GM23338 (cell line): Measurements from ENCODE around the gene OSBPL3. TPM values are rescaled to one million over a fixed set of nuclear protein-coding genes. Genes with fewer than 3 reads are reported as not detected.

Source experiments
- ATAC-seq: fragments of 200-7000 bp; cut with Tn5 transposase; 3 replicates; pipeline ENCODE4 v1.9.1; 2020
- DNase-seq: peaks from one replicate; pipeline ENCODE4 v3.0.0-alpha.2; 2015; ENCODE audit warnings: low spot score
- H2AFZ ChIP-seq: fragments of 200-600 bp; sonication (generic); 2 replicates; pipeline ENCODE4 v1.8.0; 2016; ENCODE audit warnings: antibody characterized with exemption, mild to moderate bottlenecking, moderate library complexity
- H3F3A ChIP-seq: fragments of 200-600 bp; sonication (generic); replicated peaks from 2 replicates; pipeline ENCODE4 v1.8.0; 2017; ENCODE audit warnings: antibody characterized with exemption, mixed run types, low read depth
- H3K27ac ChIP-seq: fragments of 200-600 bp; sonication (generic); 2 replicates; pipeline ENCODE4 v1.6.1; 2016; ENCODE audit warnings: low read depth
- H3K27me3 ChIP-seq: fragments of 200-600 bp; sonication (generic); 2 replicates; pipeline ENCODE4 v1.8.0; 2016; ENCODE audit warnings: mild to moderate bottlenecking, mixed run types, moderate library complexity; ENCODE audit not compliant: insufficient read depth
- H3K36me3 ChIP-seq: fragments of 200-600 bp; sonication (generic); 2 replicates; pipeline ENCODE4 v1.8.0; 2016; ENCODE audit warnings: mild to moderate bottlenecking; ENCODE audit not compliant: insufficient read depth
- H3K4me1 ChIP-seq: fragments of 200-600 bp; sonication (generic); 2 replicates; pipeline ENCODE4 v1.8.0; 2016; ENCODE audit warnings: mild to moderate bottlenecking, moderate library complexity; ENCODE audit not compliant: insufficient read depth
- H3K4me2 ChIP-seq: fragments of 200-600 bp; sonication (generic); 2 replicates; pipeline ENCODE4 v1.7.1; 2017; ENCODE audit warnings: mixed run types
- H3K4me3 ChIP-seq: fragments of 200-600 bp; sonication (generic); 2 replicates; pipeline ENCODE4 v1.6.1; 2016; ENCODE audit warnings: mixed run types
- H3K79me2 ChIP-seq: fragments of 200-600 bp; sonication (generic); replicated peaks from 2 replicates; pipeline ENCODE4 v1.8.0; 2017; ENCODE audit warnings: mild to moderate bottlenecking; ENCODE audit not compliant: insufficient read depth
- H3K9me2 ChIP-seq: fragments of 200-600 bp; sonication (generic); 2 replicates; pipeline ENCODE4 v1.8.0; 2017; ENCODE audit not compliant: insufficient read depth
- H4K20me1 ChIP-seq: fragments of 200-600 bp; sonication (generic); replicated peaks from 2 replicates; pipeline ENCODE4 v1.8.0; 2017; ENCODE audit warnings: mild to moderate bottlenecking; ENCODE audit not compliant: insufficient read depth
- H3K27ac Mint-ChIP-seq: 2 replicates; pipeline ENCODE4 v1.8.0; 2020; ENCODE audit warnings: inconsistent platforms, mild to moderate bottlenecking, moderate library complexity, mixed read lengths
- H3K27me3 Mint-ChIP-seq: 3 replicates; pipeline ENCODE4 v1.8.0; 2022; ENCODE audit warnings: low read depth, mild to moderate bottlenecking, moderate library complexity, mixed read lengths, inconsistent platforms; ENCODE audit not compliant: insufficient read depth, poor library complexity
- H3K36me3 Mint-ChIP-seq: 3 replicates; pipeline ENCODE4 v1.8.0; 2021; ENCODE audit warnings: low read depth, mild to moderate bottlenecking, inconsistent platforms, moderate library complexity, mixed read lengths
- H3K4me1 Mint-ChIP-seq: 3 replicates; pipeline ENCODE4 v1.8.0; 2020; ENCODE audit warnings: mild to moderate bottlenecking, inconsistent platforms, mixed read lengths
- H3K4me3 Mint-ChIP-seq: 3 replicates; pipeline ENCODE4 v1.8.0; 2021; ENCODE audit warnings: moderate library complexity, mild to moderate bottlenecking, inconsistent platforms, mixed read lengths
- H3K9me3 Mint-ChIP-seq: 3 replicates; pipeline ENCODE4 v1.8.0; 2020; ENCODE audit warnings: moderate library complexity, mild to moderate bottlenecking, inconsistent platforms, mixed read lengths
- CREB1 ChIP-seq: fragments of 250-450 bp; sonication (Bioruptor Pico); IDR thresholded peaks from 2 replicates; pipeline ENCODE4 v1.5.0; 2020; ENCODE audit warnings: low read depth, mild to moderate bottlenecking, moderate library complexity
- EZH2 ChIP-seq: fragments of 200-600 bp; sonication (generic); IDR thresholded peaks from one replicate; pipeline ENCODE4 v1.8.0; 2017; ENCODE audit warnings: antibody characterized with exemption, mild to moderate bottlenecking, low read depth; ENCODE audit not compliant: unreplicated experiment
- EZH2phosphoT487 ChIP-seq: fragments of 200-600 bp; sonication (generic); IDR thresholded peaks from one replicate; pipeline ENCODE4 v1.8.1; 2018; ENCODE audit warnings: antibody characterized with exemption; ENCODE audit not compliant: unreplicated experiment
- JUNB ChIP-seq: IDR thresholded peaks from one replicate; pipeline ENCODE4 v1.6.1; 2016; ENCODE audit warnings: antibody characterized with exemption; ENCODE audit not compliant: unreplicated experiment
- NANOG ChIP-seq: IDR thresholded peaks from 2 replicates; pipeline ENCODE4 v1.6.1; 2016; ENCODE audit warnings: antibody characterized with exemption, borderline replicate concordance
- POLR2AphosphoS5 ChIP-seq: IDR thresholded peaks from 2 replicates; pipeline ENCODE4 v1.6.1; 2016; ENCODE audit warnings: antibody characterized with exemption, low read depth
- STAT1 ChIP-seq: IDR thresholded peaks from one replicate; pipeline ENCODE4 v1.6.1; 2016; ENCODE audit warnings: antibody characterized with exemption; ENCODE audit not compliant: unreplicated experiment
- ZNF114 ChIP-seq: fragments of 250-450 bp; sonication (Bioruptor Pico); IDR thresholded peaks from 2 replicates; pipeline ENCODE4 v1.5.0; 2020; ENCODE audit warnings: mild to moderate bottlenecking, moderate library complexity
- ZNF331 ChIP-seq: fragments of 250-450 bp; sonication (Bioruptor Pico); IDR thresholded peaks from 2 replicates; pipeline ENCODE4 v1.5.0; 2020; ENCODE audit warnings: low read depth, mild to moderate bottlenecking, moderate library complexity
- polyA plus RNA-seq: library from polyadenylated mRNA; unstranded; fragments of >200 nt; fragmentation: Nextera tagmentation; extraction: Ambion mirVana; gene quantifications from 2 replicates; pipeline ENCODE4 v1.2.1, GENCODE V29; 2016
- total RNA-seq: library from RNA; depleted of rRNA; stranded (reverse); fragments of >200 nt; shearing (Covaris generic); gene quantifications from 2 replicates; pipeline ENCODE4 v1.2.3, GENCODE V29; 2014
- TF ChIP-seq, protein P1 (sequence below), 2 experiments: fragments of 200-600 bp in 1 of 2; sonication (generic) in 1 of 2; conservative IDR thresholded peaks; 2 replicates each; pipeline versions ENCODE4 v1.5.1 to v1.6.1; 2016 to 2017; ENCODE audit warnings: antibody characterized with exemption in 2 of 2, low read depth in 2 of 2, mild to moderate bottlenecking in 2 of 2, moderate library complexity in 1 of 2
- TF ChIP-seq, protein P2 (sequence below): IDR thresholded peaks from 2 replicates; pipeline ENCODE4 v1.6.1; 2016; ENCODE audit warnings: antibody characterized with exemption
- TF ChIP-seq, protein P3 (sequence below): fragments of 250-450 bp; sonication (Bioruptor Pico); IDR thresholded peaks from 2 replicates; pipeline ENCODE4 v1.5.0; 2020; ENCODE audit warnings: mild to moderate bottlenecking, moderate library complexity

The OSBPL3 gene
- total and polyA plus RNA-seq, 2 experiments from 2014 or later: 7.2 to 15.7 TPM

DNA sequence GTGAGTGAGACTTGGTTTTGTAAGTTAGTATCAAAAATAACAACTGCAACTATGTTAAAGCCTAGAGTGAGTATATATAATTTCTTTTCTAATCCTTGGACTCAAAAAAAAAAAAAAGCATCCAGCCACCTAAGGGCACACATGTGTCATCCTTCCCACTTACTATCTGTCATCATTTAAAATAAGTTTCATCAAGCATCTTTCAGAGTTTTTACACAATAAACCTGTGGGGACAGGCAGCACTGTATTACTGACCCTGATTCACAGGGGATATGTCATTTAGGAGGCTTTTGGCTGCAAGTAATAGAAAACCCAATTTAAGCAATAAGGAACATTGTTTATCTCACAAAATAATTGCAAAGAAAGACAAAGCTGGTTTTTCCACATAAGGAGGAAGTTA, 32.3 kb upstream of the OSBPL3 start (continued):
- TF ChIP-seq CREB1 (no peak), NANOG (no peak), POLR2AphosphoS5 (no peak), JUNB (no peak)
- TF ChIP-seq, protein P1, sequence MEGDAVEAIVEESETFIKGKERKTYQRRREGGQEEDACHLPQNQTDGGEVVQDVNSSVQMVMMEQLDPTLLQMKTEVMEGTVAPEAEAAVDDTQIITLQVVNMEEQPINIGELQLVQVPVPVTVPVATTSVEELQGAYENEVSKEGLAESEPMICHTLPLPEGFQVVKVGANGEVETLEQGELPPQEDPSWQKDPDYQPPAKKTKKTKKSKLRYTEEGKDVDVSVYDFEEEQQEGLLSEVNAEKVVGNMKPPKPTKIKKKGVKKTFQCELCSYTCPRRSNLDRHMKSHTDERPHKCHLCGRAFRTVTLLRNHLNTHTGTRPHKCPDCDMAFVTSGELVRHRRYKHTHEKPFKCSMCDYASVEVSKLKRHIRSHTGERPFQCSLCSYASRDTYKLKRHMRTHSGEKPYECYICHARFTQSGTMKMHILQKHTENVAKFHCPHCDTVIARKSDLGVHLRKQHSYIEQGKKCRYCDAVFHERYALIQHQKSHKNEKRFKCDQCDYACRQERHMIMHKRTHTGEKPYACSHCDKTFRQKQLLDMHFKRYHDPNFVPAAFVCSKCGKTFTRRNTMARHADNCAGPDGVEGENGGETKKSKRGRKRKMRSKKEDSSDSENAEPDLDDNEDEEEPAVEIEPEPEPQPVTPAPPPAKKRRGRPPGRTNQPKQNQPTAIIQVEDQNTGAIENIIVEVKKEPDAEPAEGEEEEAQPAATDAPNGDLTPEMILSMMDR (conservative IDR thresholded peaks at IDR 0.05; ENCODE audit: low read depth in 2 of 2): no peak
- TF ChIP-seq, protein P2, sequence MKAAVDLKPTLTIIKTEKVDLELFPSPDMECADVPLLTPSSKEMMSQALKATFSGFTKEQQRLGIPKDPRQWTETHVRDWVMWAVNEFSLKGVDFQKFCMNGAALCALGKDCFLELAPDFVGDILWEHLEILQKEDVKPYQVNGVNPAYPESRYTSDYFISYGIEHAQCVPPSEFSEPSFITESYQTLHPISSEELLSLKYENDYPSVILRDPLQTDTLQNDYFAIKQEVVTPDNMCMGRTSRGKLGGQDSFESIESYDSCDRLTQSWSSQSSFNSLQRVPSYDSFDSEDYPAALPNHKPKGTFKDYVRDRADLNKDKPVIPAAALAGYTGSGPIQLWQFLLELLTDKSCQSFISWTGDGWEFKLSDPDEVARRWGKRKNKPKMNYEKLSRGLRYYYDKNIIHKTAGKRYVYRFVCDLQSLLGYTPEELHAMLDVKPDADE: no peak

DNA sequence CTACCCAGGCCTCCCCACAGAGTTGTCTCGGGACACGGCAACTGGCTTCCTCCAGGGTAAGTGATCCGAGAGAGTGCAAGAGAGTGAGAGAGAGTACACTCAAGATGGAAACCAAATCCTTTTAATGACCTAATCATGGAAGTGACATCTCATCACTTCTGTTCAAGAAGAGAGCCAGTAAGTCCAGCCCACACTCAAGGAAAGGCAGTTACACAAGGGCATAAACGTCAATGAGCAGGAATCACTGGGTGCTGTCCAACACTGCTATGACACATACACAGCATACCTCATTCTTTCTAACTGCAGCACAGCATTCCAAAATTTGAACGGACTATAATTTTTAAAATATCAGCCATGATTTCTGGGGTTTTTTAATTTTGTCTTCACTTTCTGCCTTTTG, 29.3 kb upstream of the OSBPL3 start:
- Histone ChIP-seq H2AFZ (no peak overlapping the region), H3K4me3 (no peak overlapping the region), H4K20me1 (no peaks in the 10 kb centered on the region), H3K4me1 (peaks cover 18% of the 10 kb centered on the region), H3K9me2 (no peaks in the 10 kb centered on the region), H3K79me2 (no peaks in the 10 kb centered on the region), H3F3A (no peaks in the 10 kb centered on the region), H3K27ac (no peak overlapping the region), H3K36me3 (no peaks in the 10 kb centered on the region), H3K4me2 (no peak overlapping the region), H3K27me3 (no peaks in the 10 kb centered on the region)
- Mint-ChIP-seq H3K4me1 (peaks cover 17% of the 10 kb centered on the region; the same call in 2 of the 3 replicates), H3K4me3 (no peak overlapping the region), H3K9me3 (0 out of 3 replicates have a peak, but pooled peaks cover 6% of the 10 kb centered on the region), H3K36me3 (0 out of 3 replicates have a peak, but pooled peaks cover 4% of the 10 kb centered on the region), H3K27me3 (no peaks in the 10 kb centered on the region), H3K27ac (no peak overlapping the region)
- no peak for DNase-seq
- no peak for ATAC-seq
- TF ChIP-seq ZNF114: no peak
- TF ChIP-seq ZNF331 (CRISPR knock-in tag): no peak
- TF ChIP-seq, protein P3, sequence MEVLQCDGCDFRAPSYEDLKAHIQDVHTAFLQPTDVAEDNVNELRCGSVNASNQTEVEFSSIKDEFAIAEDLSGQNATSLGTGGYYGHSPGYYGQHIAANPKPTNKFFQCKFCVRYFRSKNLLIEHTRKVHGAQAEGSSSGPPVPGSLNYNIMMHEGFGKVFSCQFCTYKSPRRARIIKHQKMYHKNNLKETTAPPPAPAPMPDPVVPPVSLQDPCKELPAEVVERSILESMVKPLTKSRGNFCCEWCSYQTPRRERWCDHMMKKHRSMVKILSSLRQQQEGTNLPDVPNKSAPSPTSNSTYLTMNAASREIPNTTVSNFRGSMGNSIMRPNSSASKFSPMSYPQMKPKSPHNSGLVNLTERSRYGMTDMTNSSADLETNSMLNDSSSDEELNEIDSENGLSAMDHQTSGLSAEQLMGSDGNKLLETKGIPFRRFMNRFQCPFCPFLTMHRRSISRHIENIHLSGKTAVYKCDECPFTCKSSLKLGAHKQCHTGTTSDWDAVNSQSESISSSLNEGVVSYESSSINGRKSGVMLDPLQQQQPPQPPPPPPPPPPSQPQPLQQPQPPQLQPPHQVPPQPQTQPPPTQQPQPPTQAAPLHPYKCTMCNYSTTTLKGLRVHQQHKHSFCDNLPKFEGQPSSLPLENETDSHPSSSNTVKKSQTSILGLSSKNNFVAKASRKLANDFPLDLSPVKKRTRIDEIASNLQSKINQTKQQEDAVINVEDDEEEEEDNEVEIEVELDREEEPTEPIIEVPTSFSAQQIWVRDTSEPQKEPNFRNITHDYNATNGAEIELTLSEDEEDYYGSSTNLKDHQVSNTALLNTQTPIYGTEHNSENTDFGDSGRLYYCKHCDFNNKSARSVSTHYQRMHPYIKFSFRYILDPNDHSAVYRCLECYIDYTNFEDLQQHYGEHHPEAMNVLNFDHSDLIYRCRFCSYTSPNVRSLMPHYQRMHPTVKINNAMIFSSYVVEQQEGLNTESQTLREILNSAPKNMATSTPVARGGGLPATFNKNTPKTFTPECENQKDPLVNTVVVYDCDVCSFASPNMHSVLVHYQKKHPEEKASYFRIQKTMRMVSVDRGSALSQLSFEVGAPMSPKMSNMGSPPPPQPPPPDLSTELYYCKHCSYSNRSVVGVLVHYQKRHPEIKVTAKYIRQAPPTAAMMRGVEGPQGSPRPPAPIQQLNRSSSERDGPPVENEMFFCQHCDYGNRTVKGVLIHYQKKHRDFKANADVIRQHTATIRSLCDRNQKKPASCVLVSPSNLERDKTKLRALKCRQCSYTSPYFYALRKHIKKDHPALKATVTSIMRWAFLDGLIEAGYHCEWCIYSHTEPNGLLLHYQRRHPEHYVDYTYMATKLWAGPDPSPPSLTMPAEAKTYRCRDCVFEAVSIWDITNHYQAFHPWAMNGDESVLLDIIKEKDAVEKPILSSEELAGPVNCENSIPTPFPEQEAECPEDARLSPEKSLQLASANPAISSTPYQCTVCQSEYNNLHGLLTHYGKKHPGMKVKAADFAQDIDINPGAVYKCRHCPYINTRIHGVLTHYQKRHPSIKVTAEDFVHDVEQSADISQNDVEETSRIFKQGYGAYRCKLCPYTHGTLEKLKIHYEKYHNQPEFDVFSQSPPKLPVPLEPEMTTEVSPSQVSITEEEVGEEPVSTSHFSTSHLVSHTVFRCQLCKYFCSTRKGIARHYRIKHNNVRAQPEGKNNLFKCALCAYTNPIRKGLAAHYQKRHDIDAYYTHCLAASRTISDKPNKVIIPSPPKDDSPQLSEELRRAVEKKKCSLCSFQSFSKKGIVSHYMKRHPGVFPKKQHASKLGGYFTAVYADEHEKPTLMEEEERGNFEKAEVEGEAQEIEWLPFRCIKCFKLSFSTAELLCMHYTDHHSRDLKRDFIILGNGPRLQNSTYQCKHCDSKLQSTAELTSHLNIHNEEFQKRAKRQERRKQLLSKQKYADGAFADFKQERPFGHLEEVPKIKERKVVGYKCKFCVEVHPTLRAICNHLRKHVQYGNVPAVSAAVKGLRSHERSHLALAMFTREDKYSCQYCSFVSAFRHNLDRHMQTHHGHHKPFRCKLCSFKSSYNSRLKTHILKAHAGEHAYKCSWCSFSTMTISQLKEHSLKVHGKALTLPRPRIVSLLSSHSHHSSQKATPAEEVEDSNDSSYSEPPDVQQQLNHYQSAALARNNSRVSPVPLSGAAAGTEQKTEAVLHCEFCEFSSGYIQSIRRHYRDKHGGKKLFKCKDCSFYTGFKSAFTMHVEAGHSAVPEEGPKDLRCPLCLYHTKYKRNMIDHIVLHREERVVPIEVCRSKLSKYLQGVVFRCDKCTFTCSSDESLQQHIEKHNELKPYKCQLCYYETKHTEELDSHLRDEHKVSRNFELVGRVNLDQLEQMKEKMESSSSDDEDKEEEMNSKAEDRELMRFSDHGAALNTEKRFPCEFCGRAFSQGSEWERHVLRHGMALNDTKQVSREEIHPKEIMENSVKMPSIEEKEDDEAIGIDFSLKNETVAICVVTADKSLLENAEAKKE (CRISPR knock-in tag): no peak
- no peak for TF ChIP-seq JUNB
- TF ChIP-seq EZH2phosphoT487: no peak
- TF ChIP-seq CREB1: no peak
- TF ChIP-seq EZH2: no peak
- TF ChIP-seq NANOG: no peak
- TF ChIP-seq, protein P1 (conservative IDR thresholded peaks at IDR 0.05; ENCODE audit: low read depth in 2 of 2): no peak
- TF ChIP-seq, protein P2: no peak
- TF ChIP-seq STAT1: no peak
